ENCODE data around the gene TMPRSS2.

DNA sequence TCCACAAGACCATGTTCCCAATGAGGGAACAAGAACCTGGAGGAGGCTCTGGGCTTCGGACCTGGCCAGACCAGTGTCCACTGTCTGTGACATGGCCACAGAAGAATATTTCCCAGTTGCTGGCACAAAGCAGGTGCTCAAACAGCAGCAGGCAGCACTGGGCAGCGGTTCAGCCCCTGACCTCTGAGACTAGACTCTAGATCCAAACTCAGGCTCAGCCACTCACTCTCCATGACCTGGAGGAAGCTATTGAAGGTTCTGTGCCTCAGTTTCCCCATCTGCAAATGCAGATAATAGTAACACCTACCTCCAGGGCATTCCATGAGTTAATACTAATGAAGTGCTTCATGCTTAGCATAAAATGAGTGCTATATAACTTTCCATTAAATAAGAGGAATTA, 8.0 kb downstream of the TMPRSS2 start:
- no peak for TF ChIP-seq EZH2 (optimal IDR thresholded peaks at IDR 0.05; ENCODE audit: low read depth, low read length)
- TF ChIP-seq, protein P1, sequence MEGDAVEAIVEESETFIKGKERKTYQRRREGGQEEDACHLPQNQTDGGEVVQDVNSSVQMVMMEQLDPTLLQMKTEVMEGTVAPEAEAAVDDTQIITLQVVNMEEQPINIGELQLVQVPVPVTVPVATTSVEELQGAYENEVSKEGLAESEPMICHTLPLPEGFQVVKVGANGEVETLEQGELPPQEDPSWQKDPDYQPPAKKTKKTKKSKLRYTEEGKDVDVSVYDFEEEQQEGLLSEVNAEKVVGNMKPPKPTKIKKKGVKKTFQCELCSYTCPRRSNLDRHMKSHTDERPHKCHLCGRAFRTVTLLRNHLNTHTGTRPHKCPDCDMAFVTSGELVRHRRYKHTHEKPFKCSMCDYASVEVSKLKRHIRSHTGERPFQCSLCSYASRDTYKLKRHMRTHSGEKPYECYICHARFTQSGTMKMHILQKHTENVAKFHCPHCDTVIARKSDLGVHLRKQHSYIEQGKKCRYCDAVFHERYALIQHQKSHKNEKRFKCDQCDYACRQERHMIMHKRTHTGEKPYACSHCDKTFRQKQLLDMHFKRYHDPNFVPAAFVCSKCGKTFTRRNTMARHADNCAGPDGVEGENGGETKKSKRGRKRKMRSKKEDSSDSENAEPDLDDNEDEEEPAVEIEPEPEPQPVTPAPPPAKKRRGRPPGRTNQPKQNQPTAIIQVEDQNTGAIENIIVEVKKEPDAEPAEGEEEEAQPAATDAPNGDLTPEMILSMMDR (IDR thresholded peaks at IDR 0.05; ENCODE audit: low read length): no peak
- no peak for TF ChIP-seq EZH2phosphoT487 (IDR thresholded peaks at IDR 0.05; ENCODE audit: low read length)

All from MM.1S (cell line).